ENCODE data around the gene PCNA.

Gene PCNA

GRCh38 chr20:5067877-5068645, 51.7 kb downstream of the PCNA start:
- no peak for DNase-seq

DNA sequence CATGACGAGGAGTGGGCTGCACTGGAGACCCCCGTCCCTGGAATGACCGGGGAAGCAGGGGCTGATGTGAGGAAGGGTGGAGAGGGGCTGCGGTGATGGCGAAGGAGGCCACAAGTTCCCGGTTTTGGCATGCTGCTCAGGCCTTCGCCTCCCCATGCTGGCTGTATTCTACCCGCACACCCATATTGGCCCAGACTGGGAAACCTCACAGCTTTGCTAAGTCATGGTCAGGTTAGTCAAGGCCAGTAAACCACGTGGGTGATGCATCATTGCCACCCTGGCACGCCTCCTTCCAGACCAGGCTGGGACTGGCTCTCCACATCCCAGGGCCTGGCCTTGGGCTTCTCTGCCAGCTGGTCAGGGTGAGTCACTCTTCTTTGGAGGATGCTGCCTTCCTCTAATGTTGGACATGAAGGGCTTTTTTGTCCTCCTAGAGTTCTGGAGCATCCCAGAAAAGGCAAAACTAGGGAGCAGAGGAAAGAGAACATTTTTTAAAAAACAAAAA, 53.8 kb downstream of the PCNA start:
- DNase-seq: peak in 12 of 56 donors; percentile 9 to 90 (median 20)

GRCh38 chr20:5065166-5065878, 54.4 kb downstream of the PCNA start:
- DNase-seq: peak in 2 of 56 donors; percentile 17 to 32
